ENCODE results near the gene PCDHGB2.

- TF ChIP-seq EZH2 (IDR thresholded peaks at IDR 0.05; ENCODE audit: low read length, unreplicated experiment) (no peak), CTCF (conservative IDR thresholded peaks at IDR 0.05; ENCODE audit: low read depth, low read length) (no peak)
Observed at GRCh38 chr5:141384471-141385267, 24.9 kb downstream of the PCDHGB2 start.
